Measurements from ENCODE around the gene RNF227.

The RNF227 gene

GRCh38 chr17:7927596-7927995, 11.5 kb upstream of the RNF227 start:
- Histone ChIP-seq H3K9ac (ENCODE audit: low read length) (no peak overlapping the region), H3K36me3 (ENCODE audit: insufficient read depth, low read length) (peaks cover 5% of the 10 kb centered on the region), H3K27me3 (ENCODE audit: control insufficient read depth in 1 of 2, insufficient read depth in 2 of 2, low read length in 2 of 2) (peaks cover 0 to 5% of the 10 kb centered on the region in 2 donors)

GRCh38 chr17:7922845-7923628, 6.9 kb upstream of the RNF227 start:
- no peaks in the 10 kb centered on the region for H3K27me3 ChIP-seq (ENCODE audit: control insufficient read depth in 1 of 2, insufficient read depth in 2 of 2, low read length in 2 of 2)
- H3K9me3 ChIP-seq (ENCODE audit: low read length) = no peaks in the 10 kb centered on the region
- H3K9ac ChIP-seq (ENCODE audit: low read length) = peak overlapping the region; percentile 29
- H3K27ac ChIP-seq (ENCODE audit: low read depth, low read length) = peak overlapping the region; percentile 67
- peaks cover 11% of the 10 kb centered on the region for H3K4me1 ChIP-seq (ENCODE audit: insufficient read depth, low read length)
- peak overlapping the region; percentile 56 to 57 for H3K4me3 ChIP-seq (ENCODE audit: low read depth in 1 of 2, low read length in 2 of 2)
- no peaks in the 10 kb centered on the region for H3K36me3 ChIP-seq (ENCODE audit: insufficient read depth, low read length)

More at GRCh38 chr17:7927596-7927995, 11.5 kb upstream of the RNF227 start:
- Histone ChIP-seq H3K9me3 (ENCODE audit: low read length) (no peaks in the 10 kb centered on the region), H3K4me1 (ENCODE audit: insufficient read depth, low read length) (peaks cover 16% of the 10 kb centered on the region), H3K27ac (ENCODE audit: low read depth, low read length) (no peak overlapping the region), H3K4me3 (ENCODE audit: low read depth in 1 of 2, low read length in 2 of 2) (no peak overlapping the region)

- peak overlapping the region; percentile 29 for H3K9ac ChIP-seq (ENCODE audit: low read length)
- no peaks in the 10 kb centered on the region for H3K27me3 ChIP-seq (ENCODE audit: control insufficient read depth in 1 of 2, insufficient read depth in 2 of 2, low read length in 2 of 2)
- H3K9me3 ChIP-seq (ENCODE audit: low read length) = no peaks in the 10 kb centered on the region
- peak overlapping the region; percentile 56 to 57 for H3K4me3 ChIP-seq (ENCODE audit: low read depth in 1 of 2, low read length in 2 of 2)
- peaks cover 11% of the 10 kb centered on the region for H3K4me1 ChIP-seq (ENCODE audit: insufficient read depth, low read length)
- H3K36me3 ChIP-seq (ENCODE audit: insufficient read depth, low read length) = no peaks in the 10 kb centered on the region
- peak overlapping the region; percentile 67 for H3K27ac ChIP-seq (ENCODE audit: low read depth, low read length)
Measured at GRCh38 chr17:7922269-7922844, 6.3 kb upstream of the RNF227 start.

- Histone ChIP-seq H3K36me3 (ENCODE audit: insufficient read depth, low read length) (peaks cover 7% of the 10 kb centered on the region), H3K9me3 (ENCODE audit: low read length) (no peaks in the 10 kb centered on the region), H3K4me3 (ENCODE audit: low read depth in 1 of 2, low read length in 2 of 2) (no peak overlapping the region), H3K27ac (ENCODE audit: low read depth, low read length) (peak overlapping the region; percentile 84), H3K9ac (ENCODE audit: low read length) (no peak overlapping the region), H3K27me3 (ENCODE audit: control insufficient read depth in 1 of 2, insufficient read depth in 2 of 2, low read length in 2 of 2) (no peaks in the 10 kb centered on the region), H3K4me1 (ENCODE audit: insufficient read depth, low read length) (peaks cover 15% of the 10 kb centered on the region)
Measured at GRCh38 chr17:7916808-7917207, 719 bp upstream of the RNF227 start.

GRCh38 chr17:7916385-7916682, 245 bp upstream of the RNF227 start:
- Histone ChIP-seq H3K27me3 (ENCODE audit: control insufficient read depth in 1 of 2, insufficient read depth in 2 of 2, low read length in 2 of 2) (no peaks in the 10 kb centered on the region), H3K4me1 (ENCODE audit: insufficient read depth, low read length) (peaks cover 15% of the 10 kb centered on the region), H3K36me3 (ENCODE audit: insufficient read depth, low read length) (peaks cover 12% of the 10 kb centered on the region), H3K9me3 (ENCODE audit: low read length) (no peaks in the 10 kb centered on the region), H3K4me3 (ENCODE audit: low read depth in 1 of 2, low read length in 2 of 2) (peak overlapping the region; percentile 67 to 83), H3K9ac (ENCODE audit: low read length) (no peak overlapping the region), H3K27ac (ENCODE audit: low read depth, low read length) (peak overlapping the region; percentile 84)

- no peaks in the 10 kb centered on the region for H3K9me3 ChIP-seq (ENCODE audit: low read length)
- H3K9ac ChIP-seq (ENCODE audit: low read length) = peak overlapping the region; percentile 73
- peaks cover 15% of the 10 kb centered on the region for H3K4me1 ChIP-seq (ENCODE audit: insufficient read depth, low read length)
- peak overlapping the region; percentile 95 for H3K27ac ChIP-seq (ENCODE audit: low read depth, low read length)
- no peaks in the 10 kb centered on the region for H3K27me3 ChIP-seq (ENCODE audit: control insufficient read depth in 1 of 2, insufficient read depth in 2 of 2, low read length in 2 of 2)
- H3K36me3 ChIP-seq (ENCODE audit: insufficient read depth, low read length) = peaks cover 23% of the 10 kb centered on the region
- H3K4me3 ChIP-seq (ENCODE audit: low read depth in 1 of 2, low read length in 2 of 2) = peak overlapping the region; percentile 50 to 83
Measured at GRCh38 chr17:7915179-7915610, 894 bp downstream of the RNF227 start.

- peaks cover 42% of the 10 kb centered on the region for H3K36me3 ChIP-seq (ENCODE audit: insufficient read depth, low read length)
- H3K27ac ChIP-seq (ENCODE audit: low read depth, low read length) = no peak overlapping the region
- H3K9ac ChIP-seq (ENCODE audit: low read length) = no peak overlapping the region
- no peak overlapping the region for H3K4me3 ChIP-seq (ENCODE audit: low read depth in 1 of 2, low read length in 2 of 2)
- no peaks in the 10 kb centered on the region for H3K9me3 ChIP-seq (ENCODE audit: low read length)
- peaks cover 15% of the 10 kb centered on the region for H3K4me1 ChIP-seq (ENCODE audit: insufficient read depth, low read length)
- no peaks in the 10 kb centered on the region for H3K27me3 ChIP-seq (ENCODE audit: control insufficient read depth in 1 of 2, insufficient read depth in 2 of 2, low read length in 2 of 2)
Measured at GRCh38 chr17:7912927-7913524, 3.1 kb downstream of the RNF227 start.

- Histone ChIP-seq H3K36me3 (ENCODE audit: insufficient read depth, low read length) (peaks cover 61% of the 10 kb centered on the region), H3K9me3 (ENCODE audit: low read length) (no peaks in the 10 kb centered on the region), H3K4me3 (ENCODE audit: low read depth in 1 of 2, low read length in 2 of 2) (no peak overlapping the region), H3K27me3 (ENCODE audit: control insufficient read depth in 1 of 2, insufficient read depth in 2 of 2, low read length in 2 of 2) (no peaks in the 10 kb centered on the region), H3K9ac (ENCODE audit: low read length) (no peak overlapping the region), H3K4me1 (ENCODE audit: insufficient read depth, low read length) (peaks cover 6% of the 10 kb centered on the region), H3K27ac (ENCODE audit: low read depth, low read length) (no peak overlapping the region)
Measured at GRCh38 chr17:7911116-7911515, 5.0 kb downstream of the RNF227 start.

- Histone ChIP-seq H3K9me3 (ENCODE audit: low read length) (no peaks in the 10 kb centered on the region), H3K4me3 (ENCODE audit: low read depth in 1 of 2, low read length in 2 of 2) (no peak overlapping the region), H3K4me1 (ENCODE audit: insufficient read depth, low read length) (peaks cover 6% of the 10 kb centered on the region), H3K27me3 (ENCODE audit: control insufficient read depth in 1 of 2, insufficient read depth in 2 of 2, low read length in 2 of 2) (no peaks in the 10 kb centered on the region), H3K36me3 (ENCODE audit: insufficient read depth, low read length) (peaks cover 65% of the 10 kb centered on the region), H3K9ac (ENCODE audit: low read length) (no peak overlapping the region), H3K27ac (ENCODE audit: low read depth, low read length) (no peak overlapping the region)
Measured at GRCh38 chr17:7910711-7911110, 5.4 kb downstream of the RNF227 start.

GRCh38 chr17:7910281-7910680, 5.8 kb downstream of the RNF227 start:
- Histone ChIP-seq H3K4me1 (ENCODE audit: insufficient read depth, low read length) (peaks cover 5% of the 10 kb centered on the region), H3K36me3 (ENCODE audit: insufficient read depth, low read length) (peaks cover 70% of the 10 kb centered on the region), H3K27me3 (ENCODE audit: control insufficient read depth in 1 of 2, insufficient read depth in 2 of 2, low read length in 2 of 2) (no peaks in the 10 kb centered on the region), H3K9me3 (ENCODE audit: low read length) (no peaks in the 10 kb centered on the region), H3K27ac (ENCODE audit: low read depth, low read length) (no peak overlapping the region), H3K4me3 (ENCODE audit: low read depth in 1 of 2, low read length in 2 of 2) (no peak overlapping the region), H3K9ac (ENCODE audit: low read length) (no peak overlapping the region)

- Histone ChIP-seq H3K27me3 (ENCODE audit: control insufficient read depth in 1 of 2, insufficient read depth in 2 of 2, low read length in 2 of 2) (no peaks in the 10 kb centered on the region), H3K9me3 (ENCODE audit: low read length) (no peaks in the 10 kb centered on the region), H3K4me3 (ENCODE audit: low read depth in 1 of 2, low read length in 2 of 2) (no peak overlapping the region), H3K27ac (ENCODE audit: low read depth, low read length) (no peak overlapping the region), H3K36me3 (ENCODE audit: insufficient read depth, low read length) (peaks cover 82% of the 10 kb centered on the region), H3K9ac (ENCODE audit: low read length) (no peak overlapping the region), H3K4me1 (ENCODE audit: insufficient read depth, low read length) (no peaks in the 10 kb centered on the region)
Measured at GRCh38 chr17:7909089-7909488, 7.0 kb downstream of the RNF227 start.

All from muscle layer of colon (tissue), 2 donors.